HCT116 (cell line): ENCODE measurements around the gene FNDC1. TPM values are rescaled to one million over a fixed set of nuclear protein-coding genes. Genes with fewer than 3 reads are reported as not detected.

Experiments
- ATAC-seq: fragments of 200-7000 bp; cut with Tn5 transposase; 2 replicates; pipeline ENCODE4 v1.9.1; 2020; ENCODE audit warnings: mild to moderate bottlenecking, moderate library complexity
- BruUV-seq: library from RNA; stranded (reverse); fragments of 400-500 nt; replicated peaks from 2 replicates; lab custom pipeline; 2021; lab: Mats Ljungman, UMichigan
- CTCF ChIA-PET: fragments of 300-600 bp; sonication (Branson Sonifier 250); formaldehyde crosslinking; loops from one replicate; lab custom pipeline; 2021; ENCODE audit warnings: antibody characterized with exemption; lab: Charles Lee
- POLR2A ChIA-PET: fragments of 300-600, 350-600 bp; sonication (Branson Sonifier 250); formaldehyde crosslinking; loops from one replicate; lab custom pipeline; 2021; ENCODE audit warnings: antibody characterized with exemption; lab: Charles Lee
- RAD21 ChIA-PET, 2 experiments: fragments of 300-600 bp; sonication (Branson Sonifier 250); formaldehyde crosslinking; loops; one replicate each; lab custom pipeline; 2023; ENCODE audit warnings: low total read pairs in 2 of 2; ENCODE audit not compliant: uncharacterized antibody in 2 of 2, unreplicated experiment in 2 of 2, low non-redundant PET in 1 of 2; lab: Charles Lee
- DNase-seq: peaks from one replicate; pipeline ENCODE4 v3.0.0-alpha.2; 2010; ENCODE audit warnings: low read depth, low spot score
- H2AFZ ChIP-seq: fragments of 200-600 bp; shearing (Covaris generic), sonication (generic); 2 replicates; pipeline ENCODE4 v1.6.1; 2017; ENCODE audit warnings: low read depth, mixed run types, mixed read lengths, antibody characterized with exemption, low read length; ENCODE audit not compliant: poor library complexity, severe bottlenecking
- H3K27ac ChIP-seq: 2 replicates; pipeline ENCODE4 v1.5.1; 2012; ENCODE audit warnings: low read depth, low read length
- H3K27me3 ChIP-seq: fragments of 200-600 bp; sonication (generic); 2 replicates; pipeline ENCODE4 v1.6.1; 2016; ENCODE audit warnings: mixed run types, low read length, mixed read lengths; ENCODE audit not compliant: insufficient read depth
- H3K36me3 ChIP-seq, 2 experiments: fragments of 200-500 bp in 1 of 2; fragments of 200-600 bp in 1 of 2; sonication (Bioruptor generic) in 1 of 2; sonication (generic) in 1 of 2; 2 replicates each; pipeline versions ENCODE4 v1.5.1 to v1.6.1; 2014 to 2016; ENCODE audit warnings: low read length in 2 of 2, inconsistent platforms in 1 of 2, mixed read lengths in 1 of 2, mixed run types in 1 of 2; ENCODE audit not compliant: insufficient read depth in 2 of 2, control insufficient read depth in 1 of 2
- H3K4me1 ChIP-seq, 2 experiments: fragments of 200-600 bp in 1 of 2; sonication (generic) in 1 of 2; 2 replicates each; pipeline versions ENCODE4 v1.5.1 to v1.6.1; 2012 to 2017; ENCODE audit warnings: low read length in 2 of 2, inconsistent platforms in 1 of 2, mild to moderate bottlenecking in 1 of 2, mixed read lengths in 1 of 2, mixed run types in 1 of 2, moderate library complexity in 1 of 2; ENCODE audit not compliant: insufficient read depth in 2 of 2, control insufficient read depth in 1 of 2
- H3K4me2 ChIP-seq: fragments of 200-600 bp; sonication (generic); 2 replicates; pipeline ENCODE4 v1.6.1; 2017; ENCODE audit warnings: mixed run types, low read length, mixed read lengths
- H3K4me3 ChIP-seq, 2 experiments: fragments of 200-600 bp in 1 of 2; sonication (generic) in 1 of 2; replicated peaks in 1 of 2; 2 replicates each; pipeline ENCODE4 v1.5.1; 2011 to 2016; ENCODE audit warnings: low read length in 2 of 2, control low read depth in 1 of 2, low read depth in 1 of 2, mild to moderate bottlenecking in 1 of 2, mixed read lengths in 1 of 2, mixed run types in 1 of 2
- H3K79me2 ChIP-seq: fragments of 200-600 bp; sonication (generic); 2 replicates; pipeline ENCODE4 v1.6.1; 2017; ENCODE audit warnings: mild to moderate bottlenecking, mixed run types, low read length, moderate library complexity, mixed read lengths; ENCODE audit not compliant: insufficient read depth
- H3K9ac ChIP-seq: fragments of 200-600 bp; sonication (generic); 2 replicates; pipeline ENCODE4 v1.6.1; 2016; ENCODE audit warnings: low read length, mixed read lengths
- H3K9me2 ChIP-seq: fragments of 200-600 bp; sonication (generic), shearing (Covaris generic); 2 replicates; pipeline ENCODE4 v1.6.1; 2017; ENCODE audit warnings: mixed run types, mild to moderate bottlenecking, moderate library complexity; ENCODE audit not compliant: insufficient read depth
- H3K9me3 ChIP-seq, 2 experiments: fragments of 200-500 bp in 1 of 2; fragments of 200-600 bp in 1 of 2; sonication (Bioruptor generic) in 1 of 2; sonication (generic) in 1 of 2; 2 replicates each; pipeline ENCODE4 v1.6.1; 2014 to 2017; ENCODE audit warnings: low read length in 2 of 2, mixed read lengths in 2 of 2, inconsistent platforms in 1 of 2, low read depth in 1 of 2, mild to moderate bottlenecking in 1 of 2, mixed run types in 1 of 2, moderate library complexity in 1 of 2; ENCODE audit not compliant: control insufficient read depth in 1 of 2, insufficient read depth in 1 of 2
- H4K20me1 ChIP-seq: fragments of 200-600 bp; sonication (generic), shearing (Covaris generic); 2 replicates; pipeline ENCODE4 v1.6.1; 2017; ENCODE audit warnings: mixed run types, mild to moderate bottlenecking, moderate library complexity; ENCODE audit not compliant: insufficient read depth
- CEBPB ChIP-seq: IDR thresholded peaks from 2 replicates; pipeline ENCODE4 v1.6.1; 2012; ENCODE audit warnings: low read depth
- EGR1 ChIP-seq: IDR thresholded peaks from 2 replicates; pipeline ENCODE4 v1.6.1; 2012; ENCODE audit warnings: low read depth
- FOSL1 ChIP-seq: IDR thresholded peaks from 2 replicates; pipeline ENCODE4 v1.6.1; 2012; ENCODE audit warnings: low read depth
- POLR2AphosphoS5 ChIP-seq: IDR thresholded peaks from 2 replicates; pipeline ENCODE4 v1.6.1; 2011; ENCODE audit warnings: mild to moderate bottlenecking, low read depth, low read length, moderate library complexity
- REST ChIP-seq: IDR thresholded peaks from 2 replicates; pipeline ENCODE4 v1.6.1; 2012; ENCODE audit warnings: low read depth
- SIN3A ChIP-seq: IDR thresholded peaks from 2 replicates; pipeline ENCODE4 v1.6.1; 2012; ENCODE audit warnings: low read depth
- SRF ChIP-seq: IDR thresholded peaks from 2 replicates; pipeline ENCODE4 v1.6.1; 2012; ENCODE audit warnings: low read depth
- TCF7L2 ChIP-seq: IDR thresholded peaks from 2 replicates; pipeline ENCODE4 v1.7.0; 2011; ENCODE audit warnings: borderline replicate concordance, inconsistent platforms; ENCODE audit not compliant: insufficient read depth, insufficient read length; ENCODE audit errors: extremely low read depth
- YY1 ChIP-seq: IDR thresholded peaks from 2 replicates; pipeline ENCODE4 v1.6.1; 2011; ENCODE audit warnings: low read length, low read depth, moderate library complexity, mild to moderate bottlenecking; ENCODE audit not compliant: insufficient replicate concordance; ENCODE audit errors: extremely low read depth
- ZFX ChIP-seq: fragments of 450-650 bp; IDR thresholded peaks from 2 replicates; pipeline ENCODE4 v1.6.1; 2017
- intact Hi-C: fragments of 100-400 bp; cut with micrococcal nuclease; formaldehyde crosslinking; loops from 2 replicates; pipeline ENCODE4 v1.10.0; 2022
- total RNA-seq: library from RNA; stranded (reverse); gene quantifications from one replicate; pipeline ENCODE4 v1.2.1, GENCODE V29; 2021; ENCODE audit not compliant: unreplicated experiment
- TF ChIP-seq, protein P1 (sequence below): IDR thresholded peaks from 2 replicates; pipeline ENCODE4 v1.6.1; 2011; ENCODE audit warnings: mild to moderate bottlenecking, low read length, moderate library complexity; ENCODE audit not compliant: insufficient replicate concordance; ENCODE audit errors: extremely low read depth
- TF ChIP-seq, protein P2 (sequence below), 3 experiments: fragments of 200-600 bp in 1 of 3; sonication (generic) in 1 of 3; IDR thresholded peaks in 2 of 3; conservative IDR thresholded peaks in 1 of 3; 2 replicates each; pipeline ENCODE4 v1.5.1; 2012 to 2017; ENCODE audit warnings: low read depth in 2 of 3, low read length in 2 of 3, antibody characterized with exemption in 1 of 3, borderline replicate concordance in 1 of 3, control low read depth in 1 of 3, mild to moderate bottlenecking in 1 of 3, mixed read lengths in 1 of 3, mixed run types in 1 of 3, moderate library complexity in 1 of 3; ENCODE audit not compliant: insufficient read depth in 1 of 3
- TF ChIP-seq, protein P3 (sequence below): IDR thresholded peaks from 2 replicates; pipeline ENCODE4 v1.6.1; 2012

FNDC1 gene
- total RNA-seq, 1 experiment from 2014 or later: 0.07 TPM

- TF ChIP-seq REST (no peak), EGR1 (no peak), SRF (no peak), SIN3A (no peak), POLR2AphosphoS5 (no peak)
- TF ChIP-seq, all 23 proteins: peak for 0
Observed at GRCh38 chr6:159156089-159156488, 13.1 kb upstream of the FNDC1 start (continued).

GRCh38 chr6:159157431-159157830 is 11.8 kb upstream of the FNDC1 start:
- ChIA-PET CTCF (interaction anchor here (1.4 kb wide), 1 partner anchor 23 kb away, joined by 4 read pairs; no protein-coding TSS in a partner anchor), POLR2A (no interaction called here), RAD21 (no interaction called here)
- TF ChIP-seq, protein P1, sequence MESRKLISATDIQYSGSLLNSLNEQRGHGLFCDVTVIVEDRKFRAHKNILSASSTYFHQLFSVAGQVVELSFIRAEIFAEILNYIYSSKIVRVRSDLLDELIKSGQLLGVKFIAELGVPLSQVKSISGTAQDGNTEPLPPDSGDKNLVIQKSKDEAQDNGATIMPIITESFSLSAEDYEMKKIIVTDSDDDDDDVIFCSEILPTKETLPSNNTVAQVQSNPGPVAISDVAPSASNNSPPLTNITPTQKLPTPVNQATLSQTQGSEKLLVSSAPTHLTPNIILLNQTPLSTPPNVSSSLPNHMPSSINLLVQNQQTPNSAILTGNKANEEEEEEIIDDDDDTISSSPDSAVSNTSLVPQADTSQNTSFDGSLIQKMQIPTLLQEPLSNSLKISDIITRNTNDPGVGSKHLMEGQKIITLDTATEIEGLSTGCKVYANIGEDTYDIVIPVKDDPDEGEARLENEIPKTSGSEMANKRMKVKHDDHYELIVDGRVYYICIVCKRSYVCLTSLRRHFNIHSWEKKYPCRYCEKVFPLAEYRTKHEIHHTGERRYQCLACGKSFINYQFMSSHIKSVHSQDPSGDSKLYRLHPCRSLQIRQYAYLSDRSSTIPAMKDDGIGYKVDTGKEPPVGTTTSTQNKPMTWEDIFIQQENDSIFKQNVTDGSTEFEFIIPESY: no peak
- TF ChIP-seq ZFX (no peak), FOSL1 (no peak), CEBPB (no peak), TCF7L2 (no peak), YY1 (no peak), REST (no peak)
- TF ChIP-seq, protein P2, sequence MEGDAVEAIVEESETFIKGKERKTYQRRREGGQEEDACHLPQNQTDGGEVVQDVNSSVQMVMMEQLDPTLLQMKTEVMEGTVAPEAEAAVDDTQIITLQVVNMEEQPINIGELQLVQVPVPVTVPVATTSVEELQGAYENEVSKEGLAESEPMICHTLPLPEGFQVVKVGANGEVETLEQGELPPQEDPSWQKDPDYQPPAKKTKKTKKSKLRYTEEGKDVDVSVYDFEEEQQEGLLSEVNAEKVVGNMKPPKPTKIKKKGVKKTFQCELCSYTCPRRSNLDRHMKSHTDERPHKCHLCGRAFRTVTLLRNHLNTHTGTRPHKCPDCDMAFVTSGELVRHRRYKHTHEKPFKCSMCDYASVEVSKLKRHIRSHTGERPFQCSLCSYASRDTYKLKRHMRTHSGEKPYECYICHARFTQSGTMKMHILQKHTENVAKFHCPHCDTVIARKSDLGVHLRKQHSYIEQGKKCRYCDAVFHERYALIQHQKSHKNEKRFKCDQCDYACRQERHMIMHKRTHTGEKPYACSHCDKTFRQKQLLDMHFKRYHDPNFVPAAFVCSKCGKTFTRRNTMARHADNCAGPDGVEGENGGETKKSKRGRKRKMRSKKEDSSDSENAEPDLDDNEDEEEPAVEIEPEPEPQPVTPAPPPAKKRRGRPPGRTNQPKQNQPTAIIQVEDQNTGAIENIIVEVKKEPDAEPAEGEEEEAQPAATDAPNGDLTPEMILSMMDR (IDR thresholded peaks at IDR 0.05 in 2 of 3, conservative IDR thresholded peaks at IDR 0.05 in 1 of 3; ENCODE audit: borderline replicate concordance in 1 of 3, insufficient read depth in 1 of 3, low read depth in 2 of 3, low read length in 2 of 3): no peak
- TF ChIP-seq, protein P3, sequence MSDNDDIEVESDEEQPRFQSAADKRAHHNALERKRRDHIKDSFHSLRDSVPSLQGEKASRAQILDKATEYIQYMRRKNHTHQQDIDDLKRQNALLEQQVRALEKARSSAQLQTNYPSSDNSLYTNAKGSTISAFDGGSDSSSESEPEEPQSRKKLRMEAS: no peak

More at GRCh38 chr6:159157431-159157830, 11.8 kb upstream of the FNDC1 start:
- no peak for ATAC-seq
- Histone ChIP-seq H3K4me3 (no peak overlapping the region), H3K9me3 (no peaks in the 10 kb centered on the region; a peak in 1 of 4 replicates), H3K27ac (no peak overlapping the region), H3K79me2 (no peaks in the 10 kb centered on the region), H3K36me3 (no peaks in the 10 kb centered on the region), H4K20me1 (no peaks in the 10 kb centered on the region), H3K4me1 (no peaks in the 10 kb centered on the region), H3K4me2 (no peak overlapping the region), H3K9ac (no peak overlapping the region), H3K9me2 (no peaks in the 10 kb centered on the region), H3K27me3 (no peaks in the 10 kb centered on the region), H2AFZ (no peak overlapping the region)
- no peak for DNase-seq
- no TSS peak for BruUV-seq
- intact Hi-C loops: no loop called here
